Keratinocyte (primary cell): ENCODE results near the gene SSH3.

Experiments
- EZH2 ChIP-seq: IDR thresholded peaks from one replicate; pipeline ENCODE4 v1.6.1; 2012; ENCODE audit warnings: inconsistent platforms, mild to moderate bottlenecking, low read length, moderate library complexity
- TF ChIP-seq, protein P1 (sequence below), 3 experiments: IDR thresholded peaks in 1 of 3; conservative IDR thresholded peaks in 1 of 3; optimal IDR thresholded peaks in 1 of 3; 2 replicates in 2 of 3; 3 replicates in 1 of 3; pipeline versions ENCODE3 to v1.5.1; 2011; ENCODE audit warnings: low read length in 3 of 3, mild to moderate bottlenecking in 3 of 3, moderate library complexity in 2 of 3, control low read depth in 1 of 3, inconsistent platforms in 1 of 3; ENCODE audit not compliant: insufficient read depth in 2 of 3; ENCODE audit errors: extremely low read depth in 1 of 3

DNA sequence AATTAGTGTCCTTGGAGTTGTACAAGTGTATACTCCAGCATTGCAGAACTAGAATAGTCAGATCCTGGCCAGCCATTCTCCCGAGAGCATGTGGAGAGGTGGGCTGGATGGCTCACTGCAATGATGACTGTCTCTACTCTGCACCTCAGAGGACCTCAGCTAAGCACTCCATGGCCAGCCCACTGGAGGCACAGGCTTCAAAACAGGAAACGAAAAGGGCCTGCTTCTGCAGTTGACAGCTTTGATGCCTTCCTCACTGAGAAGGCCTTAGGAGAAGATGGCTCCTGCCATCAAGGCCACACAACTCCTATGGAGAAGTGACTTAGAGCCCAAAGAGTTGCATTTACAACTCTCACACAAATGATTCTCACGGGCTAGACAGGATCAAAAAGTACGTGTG lies 40.9 kb downstream of the SSH3 start:
- TF ChIP-seq, protein P1, sequence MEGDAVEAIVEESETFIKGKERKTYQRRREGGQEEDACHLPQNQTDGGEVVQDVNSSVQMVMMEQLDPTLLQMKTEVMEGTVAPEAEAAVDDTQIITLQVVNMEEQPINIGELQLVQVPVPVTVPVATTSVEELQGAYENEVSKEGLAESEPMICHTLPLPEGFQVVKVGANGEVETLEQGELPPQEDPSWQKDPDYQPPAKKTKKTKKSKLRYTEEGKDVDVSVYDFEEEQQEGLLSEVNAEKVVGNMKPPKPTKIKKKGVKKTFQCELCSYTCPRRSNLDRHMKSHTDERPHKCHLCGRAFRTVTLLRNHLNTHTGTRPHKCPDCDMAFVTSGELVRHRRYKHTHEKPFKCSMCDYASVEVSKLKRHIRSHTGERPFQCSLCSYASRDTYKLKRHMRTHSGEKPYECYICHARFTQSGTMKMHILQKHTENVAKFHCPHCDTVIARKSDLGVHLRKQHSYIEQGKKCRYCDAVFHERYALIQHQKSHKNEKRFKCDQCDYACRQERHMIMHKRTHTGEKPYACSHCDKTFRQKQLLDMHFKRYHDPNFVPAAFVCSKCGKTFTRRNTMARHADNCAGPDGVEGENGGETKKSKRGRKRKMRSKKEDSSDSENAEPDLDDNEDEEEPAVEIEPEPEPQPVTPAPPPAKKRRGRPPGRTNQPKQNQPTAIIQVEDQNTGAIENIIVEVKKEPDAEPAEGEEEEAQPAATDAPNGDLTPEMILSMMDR (optimal IDR thresholded peaks at IDR 0.05 in 1 of 3, IDR thresholded peaks at IDR 0.05 in 1 of 3, conservative IDR thresholded peaks at IDR 0.05 in 1 of 3; ENCODE audit: extremely low read depth in 1 of 3, insufficient read depth in 2 of 3, low read length in 3 of 3), result no peak
- no peak for TF ChIP-seq EZH2
